ENCODE data around the gene ZNF764.

- TF ChIP-seq POLR2A (IDR thresholded peaks at IDR 0.05; ENCODE audit: low read depth, low read length) (no peak), POLR2AphosphoS5 (IDR thresholded peaks at IDR 0.05; ENCODE audit: low read depth, low read length) (no peak)
Measured at GRCh38 chr16:30521873-30522641, 36.1 kb downstream of the ZNF764 start.
